Measurements from ENCODE around the gene SPON1.

- TF ChIP-seq CTCF (IDR thresholded peaks at IDR 0.05) (no peak), POLR2A (IDR thresholded peaks at IDR 0.05) (no peak)
Measured at GRCh38 chr11:14251754-14252153, 289.2 kb downstream of the SPON1 start.
